Thymus (tissue), 11 donors: Measurements from ENCODE around the gene P4HTM. TPM values are rescaled to one million over a fixed set of nuclear protein-coding genes. Genes with fewer than 3 reads are reported as not detected.

Experiments used
- DNase-seq, 9 donors: peaks; one replicate each; pipeline ENCODE4 v3.0.0-alpha.2; 2013; ENCODE audit warnings: low spot score in 9 of 9, low read depth in 6 of 9, missing footprints in 1 of 9
- H3K27ac ChIP-seq, 2 donors: one replicate each; pipeline ENCODE4 v1.5.1; 2013; ENCODE audit warnings: control low read depth in 1 of 2, low read depth in 1 of 2, low read length in 1 of 2, mild to moderate bottlenecking in 1 of 2, moderate library complexity in 1 of 2
- H3K27me3 ChIP-seq, 2 donors: one replicate each; pipeline ENCODE4 v1.5.1; 2013; ENCODE audit warnings: low read length in 1 of 2; ENCODE audit not compliant: control insufficient read depth in 2 of 2, insufficient read depth in 1 of 2
- H3K36me3 ChIP-seq, 2 donors: one replicate each; pipeline ENCODE4 v1.5.1; 2013; ENCODE audit warnings: low read length in 1 of 2, mild to moderate bottlenecking in 1 of 2, moderate library complexity in 1 of 2; ENCODE audit not compliant: control insufficient read depth in 2 of 2, insufficient read depth in 2 of 2
- H3K4me1 ChIP-seq, 2 donors: one replicate each; pipeline ENCODE4 v1.5.1; 2013; ENCODE audit warnings: low read length in 2 of 2; ENCODE audit not compliant: control insufficient read depth in 2 of 2, insufficient read depth in 2 of 2
- H3K4me3 ChIP-seq, 2 donors: one replicate each; pipeline ENCODE4 v1.5.1; 2013; ENCODE audit warnings: low read length in 2 of 2, control low read depth in 1 of 2, mild to moderate bottlenecking in 1 of 2
- H3K9me3 ChIP-seq, 2 donors: one replicate each; pipeline ENCODE4 v1.5.1; 2013; ENCODE audit warnings: low read length in 1 of 2, mild to moderate bottlenecking in 1 of 2; ENCODE audit not compliant: control insufficient read depth in 2 of 2, insufficient read depth in 1 of 2
- WGBS: extraction: QIAGEN DNeasy Blood & Tissue Kit; methylation state at CpG from one replicate; pipeline ENCODE4 v1.1.7; 2013; 5-methylcytosine and 5-hydroxymethylcytosine counted together
- polyA plus RNA-seq: library from polyadenylated mRNA; stranded (reverse); fragments of 200-250 nt; gene quantifications from one replicate; pipeline ENCODE4 v1.2.3, GENCODE V29; 2013
- total RNA-seq: library from RNA; stranded (reverse); fragments of 120-200 nt; gene quantifications from one replicate; pipeline ENCODE4 v1.2.4, GENCODE V29; 2013
- donor health status: healthy.

Gene P4HTM
- total and polyA plus RNA-seq, 2 donors, result 15.9 to 27.1 TPM

DNA sequence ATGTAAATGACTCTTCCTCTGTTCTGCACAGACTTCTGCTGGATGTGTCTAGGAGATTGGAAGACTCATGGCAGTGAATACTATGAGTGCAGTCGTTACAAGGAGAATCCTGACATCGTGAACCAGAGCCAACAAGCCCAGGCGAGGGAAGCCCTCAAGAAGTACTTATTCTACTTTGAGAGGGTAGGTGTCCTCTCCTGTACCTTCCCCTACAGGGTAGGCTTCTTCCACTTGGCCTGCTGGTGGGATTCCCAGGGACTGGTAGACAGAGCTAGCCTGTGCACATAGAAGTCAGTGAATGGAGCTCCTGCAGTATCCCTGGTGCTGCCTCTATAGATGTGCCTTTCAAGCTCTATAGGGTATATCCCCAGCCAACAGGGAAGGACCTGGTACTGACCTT lies 10.6 kb upstream of the P4HTM start:
- no peaks in the 10 kb centered on the region for H3K9me3 ChIP-seq
- peaks cover 76 to 90% of the 10 kb centered on the region in 2 donors for H3K36me3 ChIP-seq
- WGBS, result 98% methylated on average over 3 of the region's 3 CpGs
- H3K27ac ChIP-seq, result no peak overlapping the region
- H3K27me3 ChIP-seq, result no peaks in the 10 kb centered on the region
- H3K4me3 ChIP-seq, result no peak overlapping the region
- DNase-seq, result no peak
- H3K4me1 ChIP-seq, result no peaks in the 10 kb centered on the region

DNA sequence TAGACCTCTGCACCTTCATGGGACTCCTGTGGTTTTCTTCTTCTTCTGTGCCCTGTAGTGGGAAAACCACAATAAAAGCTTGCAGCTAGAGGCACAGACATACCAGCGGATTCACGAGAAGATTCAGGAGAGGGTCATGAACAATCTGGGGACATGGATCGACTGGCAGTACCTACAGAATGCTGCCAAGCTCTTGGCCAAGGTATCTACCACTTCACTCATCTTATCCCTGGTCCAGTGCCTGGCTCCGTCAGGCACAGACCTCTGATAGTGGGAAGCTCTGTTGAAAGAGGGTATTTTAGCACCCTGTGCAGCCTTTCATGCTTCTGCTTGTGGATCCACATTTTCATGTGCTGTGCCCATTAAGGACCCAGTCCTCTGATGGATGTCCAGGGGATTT lies 9.7 kb upstream of the P4HTM start:
- Histone ChIP-seq H3K4me1 (no peaks in the 10 kb centered on the region), H3K36me3 (peaks cover 70 to 90% of the 10 kb centered on the region in 2 donors), H3K9me3 (no peaks in the 10 kb centered on the region), H3K4me3 (no peak overlapping the region), H3K27me3 (no peaks in the 10 kb centered on the region), H3K27ac (no peak overlapping the region)
- 77% methylated on average over 4 of the region's 4 CpGs for WGBS
- DNase-seq, result no peak

DNA sequence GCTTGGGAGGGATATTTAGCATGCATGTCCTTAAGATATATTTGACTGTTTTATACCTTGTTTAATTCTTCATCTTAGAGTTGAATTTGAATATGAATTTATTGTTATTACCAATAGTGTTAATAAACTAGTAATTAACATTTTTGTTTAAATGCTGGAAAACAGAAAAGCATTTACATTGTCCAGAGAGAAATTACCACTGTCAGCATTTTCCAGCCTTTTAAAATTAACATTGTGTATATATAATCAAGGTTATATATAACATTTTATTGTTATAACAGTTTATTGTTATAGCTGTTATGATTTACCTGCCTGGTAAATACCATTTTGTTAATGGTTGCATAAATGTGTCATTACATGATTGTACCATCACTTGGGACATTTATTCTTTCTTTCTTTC lies 8.0 kb upstream of the P4HTM start:
- Histone ChIP-seq H3K4me1 (no peaks in the 10 kb centered on the region), H3K27ac (no peak overlapping the region), H3K27me3 (no peaks in the 10 kb centered on the region), H3K9me3 (no peaks in the 10 kb centered on the region), H3K4me3 (no peak overlapping the region), H3K36me3 (peaks cover 57 to 82% of the 10 kb centered on the region in 2 donors)
- DNase-seq, result no peak

DNA sequence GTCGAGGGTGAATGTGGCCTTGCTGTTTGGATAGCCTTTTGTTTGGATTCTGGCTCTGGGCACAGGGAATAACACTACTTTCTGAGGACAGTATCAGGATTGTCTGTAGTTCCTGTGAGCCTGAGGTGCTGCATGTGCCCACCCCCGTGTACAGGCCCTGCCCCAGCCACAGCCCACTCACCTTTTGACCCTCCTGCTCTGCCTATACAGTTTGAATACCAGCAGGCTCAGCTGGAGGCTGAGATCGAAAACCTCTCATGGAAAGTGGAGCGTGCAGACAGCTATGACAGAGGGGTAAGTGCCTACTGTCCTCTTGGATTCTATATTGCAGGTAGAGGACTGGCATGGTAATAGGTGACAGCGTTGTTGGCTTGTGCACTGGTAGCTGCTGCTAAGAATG lies 7.4 kb upstream of the P4HTM start:
- no peak overlapping the region for H3K4me3 ChIP-seq
- H3K27ac ChIP-seq, result no peak overlapping the region
- no peaks in the 10 kb centered on the region for H3K27me3 ChIP-seq
- no peak for DNase-seq
- H3K4me1 ChIP-seq, result no peaks in the 10 kb centered on the region
- WGBS, result 97% methylated on average over 5 of the region's 5 CpGs
- peaks cover 51 to 76% of the 10 kb centered on the region in 2 donors for H3K36me3 ChIP-seq
- H3K9me3 ChIP-seq, result no peaks in the 10 kb centered on the region

DNA sequence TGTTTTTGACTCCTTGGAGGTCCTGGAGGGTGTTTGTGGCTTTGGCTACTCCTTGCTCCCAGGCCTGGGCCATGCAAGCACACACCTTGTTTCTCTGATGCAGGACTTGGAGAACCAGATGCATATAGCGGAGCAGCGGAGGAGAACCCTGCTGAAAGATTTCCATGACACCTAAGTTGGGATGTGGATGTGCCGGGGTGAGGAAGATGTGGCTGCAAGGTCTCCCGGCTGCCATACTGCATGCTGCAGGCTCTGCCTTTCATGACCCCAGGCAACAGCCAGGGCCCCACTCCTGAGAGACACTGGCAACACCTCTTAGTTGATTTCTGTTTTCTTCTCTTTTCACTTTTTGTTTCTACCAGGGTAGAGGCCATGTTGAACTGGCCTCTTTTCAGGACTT lies 6.9 kb upstream of the P4HTM start:
- no peak overlapping the region for H3K4me3 ChIP-seq
- WGBS, result 99% methylated on average over 4 of the region's 4 CpGs
- DNase-seq, result no peak
- no peak overlapping the region for H3K27ac ChIP-seq
- H3K4me1 ChIP-seq, result peaks cover 0 to 2% of the 10 kb centered on the region in 2 donors
- no peaks in the 10 kb centered on the region for H3K9me3 ChIP-seq
- peaks cover 47 to 72% of the 10 kb centered on the region in 2 donors for H3K36me3 ChIP-seq
- H3K27me3 ChIP-seq, result no peaks in the 10 kb centered on the region

DNA sequence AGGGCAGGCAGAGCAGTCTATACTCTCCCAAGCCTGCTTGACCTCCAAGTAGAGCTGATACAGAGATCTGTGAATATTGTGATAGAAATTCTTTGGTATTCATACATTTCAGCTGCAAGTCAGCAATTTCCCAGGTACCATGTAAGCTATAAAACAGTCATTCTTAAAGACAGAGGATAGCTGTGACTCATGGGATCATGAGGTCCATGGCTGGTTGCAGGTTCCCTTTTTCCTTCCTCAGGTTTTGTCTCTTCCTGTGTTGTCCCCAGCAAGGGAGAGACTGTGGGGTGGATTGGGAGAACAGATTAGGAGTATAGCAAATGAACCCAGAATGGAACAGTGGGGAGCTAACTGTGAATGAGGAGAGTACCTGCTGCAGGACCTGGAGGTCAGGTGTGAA lies 5.4 kb upstream of the P4HTM start:
- Histone ChIP-seq H3K9me3 (no peaks in the 10 kb centered on the region), H3K4me3 (no peak overlapping the region), H3K27ac (no peak overlapping the region), H3K36me3 (peaks cover 38 to 61% of the 10 kb centered on the region in 2 donors), H3K4me1 (peaks cover 3 to 11% of the 10 kb centered on the region in 2 donors), H3K27me3 (no peaks in the 10 kb centered on the region)
- no peak for DNase-seq

DNA sequence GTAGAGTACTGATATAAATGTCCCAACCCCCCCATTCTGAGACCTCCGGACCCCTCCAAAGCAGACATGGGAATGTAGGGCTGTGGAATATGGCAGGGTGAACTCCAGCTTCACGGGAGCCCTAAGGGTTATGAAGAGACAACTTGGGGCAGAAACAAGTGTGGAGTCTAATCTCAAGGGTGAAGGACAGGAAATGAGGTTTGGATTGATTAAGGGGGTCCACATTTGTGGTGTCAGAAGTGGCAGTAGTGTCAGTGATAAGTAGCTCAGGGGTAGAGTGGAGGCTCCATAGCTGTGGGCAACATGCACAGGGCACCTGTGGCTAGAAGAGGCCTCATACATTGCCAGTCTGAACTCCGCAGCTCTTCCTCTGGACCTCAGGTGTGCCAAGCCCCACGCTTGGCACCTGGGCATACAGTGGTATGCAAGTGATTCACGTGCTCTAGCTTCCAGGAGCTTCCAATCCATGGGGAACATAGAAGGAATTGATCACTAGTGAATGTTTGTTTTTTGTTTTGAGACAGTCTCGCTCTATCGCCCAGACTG lies 4.1 kb upstream of the P4HTM start:
- H3K4me1 ChIP-seq, result peaks cover 6 to 14% of the 10 kb centered on the region in 2 donors
- no peak overlapping the region for H3K4me3 ChIP-seq
- H3K27me3 ChIP-seq, result no peaks in the 10 kb centered on the region
- no peak overlapping the region for H3K27ac ChIP-seq
- no peak for DNase-seq
- H3K36me3 ChIP-seq, result peaks cover 28 to 50% of the 10 kb centered on the region in 2 donors
- WGBS, result 98% methylated on average over 7 of the region's 7 CpGs
- H3K9me3 ChIP-seq, result no peaks in the 10 kb centered on the region

DNA sequence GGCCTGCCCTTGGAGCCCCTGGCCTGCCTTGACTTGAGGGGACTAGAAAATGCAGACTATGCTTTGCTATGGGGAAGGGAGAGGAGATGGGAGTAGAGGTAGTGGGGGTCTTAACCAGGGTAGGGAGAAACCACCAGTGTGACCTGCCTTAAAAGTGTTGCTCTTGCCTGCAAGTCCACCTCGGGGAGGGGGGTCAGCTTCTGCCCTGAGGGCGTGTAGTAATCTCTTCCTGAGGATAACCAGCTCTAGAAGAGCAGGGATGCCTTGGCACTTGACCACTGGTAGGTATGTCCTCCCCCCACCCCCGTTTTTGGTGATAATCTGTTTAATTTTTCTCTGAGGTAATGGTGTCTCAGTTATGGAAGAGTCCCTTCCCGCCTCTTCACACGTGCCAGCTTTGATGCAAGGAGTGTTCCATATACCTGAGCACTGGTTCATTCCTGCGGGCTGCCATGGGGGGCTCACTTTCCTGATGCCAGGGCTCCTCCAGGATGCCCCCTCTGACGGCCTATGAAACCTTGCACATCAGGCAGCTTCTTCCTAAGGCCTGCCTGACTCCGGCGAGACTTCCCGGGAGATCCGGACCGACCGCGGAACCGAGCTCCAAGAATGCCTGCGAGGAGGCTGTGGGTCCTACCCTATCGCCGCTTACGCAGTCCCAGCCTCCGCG lies 780 bp upstream of the P4HTM start:
- peaks cover 9 to 23% of the 10 kb centered on the region in 2 donors for H3K4me1 ChIP-seq
- H3K36me3 ChIP-seq, result peaks cover 11 to 18% of the 10 kb centered on the region in 2 donors
- WGBS, result 8% methylated on average over 21 of the region's 21 CpGs
- H3K27me3 ChIP-seq, result no peaks in the 10 kb centered on the region
- peak overlapping the region; percentile 65 to 81 for H3K27ac ChIP-seq
- peak in 1 of 9 donors; percentile 5 for DNase-seq
- H3K9me3 ChIP-seq, result no peaks in the 10 kb centered on the region
- peak overlapping the region; percentile 55 to 64 for H3K4me3 ChIP-seq

DNA sequence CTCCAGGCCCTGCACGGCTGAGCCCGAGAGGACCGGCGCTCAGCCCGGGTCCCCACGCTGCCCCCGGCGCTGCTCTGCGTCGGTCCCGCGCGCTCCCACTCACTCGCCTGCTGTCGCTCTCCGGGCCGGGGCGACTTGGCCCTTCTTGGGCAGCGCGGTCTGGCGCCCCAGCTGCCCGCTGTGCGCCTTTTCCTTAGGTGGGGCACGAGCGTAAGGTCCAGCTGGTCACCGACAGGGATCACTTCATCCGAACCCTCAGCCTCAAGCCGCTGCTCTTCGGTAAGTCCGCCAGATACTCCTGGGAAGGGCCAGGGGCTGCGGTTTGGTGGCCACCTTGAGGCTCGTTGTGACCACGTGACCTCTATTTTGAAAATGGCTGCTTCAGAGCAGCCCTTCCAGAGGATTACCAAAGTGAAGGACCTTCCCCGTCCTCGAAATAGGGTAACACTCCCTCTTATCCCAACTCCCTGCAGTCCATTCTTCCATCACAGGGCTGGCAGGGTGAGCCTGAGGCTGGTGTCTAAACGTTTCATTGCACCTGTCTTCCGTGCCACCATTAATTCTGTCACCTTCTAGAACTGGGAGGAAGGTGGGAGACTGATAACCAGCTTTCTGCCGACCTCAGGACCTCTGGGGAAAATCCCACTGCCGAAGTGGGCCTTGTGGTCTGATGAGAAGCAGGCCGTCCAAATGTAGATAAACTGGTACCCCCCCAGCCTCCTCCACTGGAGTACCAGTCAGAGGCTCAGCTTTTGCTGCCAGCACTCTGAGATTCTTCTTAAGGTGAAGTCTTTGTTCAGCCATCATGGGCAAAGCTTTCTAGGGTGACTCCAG lies 812 bp downstream of the P4HTM start:
- H3K4me1 ChIP-seq, result peaks cover 9 to 23% of the 10 kb centered on the region in 2 donors
- H3K27me3 ChIP-seq, result no peaks in the 10 kb centered on the region
- peak overlapping the region; percentile 59 to 64 for H3K4me3 ChIP-seq
- WGBS, result 8% methylated on average over 40 of the region's 40 CpGs
- H3K36me3 ChIP-seq, result peaks cover 2 to 7% of the 10 kb centered on the region in 2 donors
- peak overlapping the region; percentile 11 to 71 for H3K27ac ChIP-seq
- peak in 1 of 9 donors; percentile 40 for DNase-seq
- no peaks in the 10 kb centered on the region for H3K9me3 ChIP-seq
